Astrocyte (in vitro differentiated cells and primary cell): Measurements from ENCODE around the gene ARHGAP28. TPM values are rescaled to one million over a fixed set of nuclear protein-coding genes. Genes with fewer than 3 reads are reported as not detected.
"Not testable (repeated sequence)": the region's sequence is repeated elsewhere in the genome, so short reads cannot be mapped to it uniquely, and the experiment has no call there.

Experiments
- DNase-seq: peaks from one replicate; pipeline ENCODE4 v3.0.0-alpha.2; 2010; ENCODE audit warnings: low read depth
- FAIRE-seq: peaks from 2 replicates; lab custom pipeline; 2011; peaks lifted over from hg19 to GRCh38; lab: Jason Lieb, UNC
- H2AFZ ChIP-seq: 2 replicates; pipeline ENCODE4 v1.6.0; 2012; ENCODE audit warnings: low read depth, low read length, inconsistent platforms
- H3K27ac ChIP-seq: 2 replicates; pipeline ENCODE4 v1.5.1; 2011; ENCODE audit warnings: low read depth, low read length, inconsistent platforms
- H3K27me3 ChIP-seq: 2 replicates; pipeline ENCODE4 v1.6.0; 2011; ENCODE audit warnings: low read length, inconsistent platforms; ENCODE audit not compliant: insufficient read depth
- H3K36me3 ChIP-seq: 2 replicates; pipeline ENCODE4 v1.5.1; 2011; ENCODE audit warnings: low read length, inconsistent platforms; ENCODE audit not compliant: insufficient read depth
- H3K4me1 ChIP-seq: 2 replicates; pipeline ENCODE4 v1.5.1; 2011; ENCODE audit warnings: low read length, inconsistent platforms; ENCODE audit not compliant: insufficient read depth
- H3K4me2 ChIP-seq: 2 replicates; pipeline ENCODE4 v1.6.0; 2012; ENCODE audit warnings: low read length, inconsistent platforms
- H3K4me3 ChIP-seq: 2 replicates; pipeline ENCODE4 v1.5.1; 2011; ENCODE audit warnings: low read depth, mild to moderate bottlenecking, low read length, inconsistent platforms; ENCODE audit not compliant: insufficient read depth
- H3K79me2 ChIP-seq: 2 replicates; pipeline ENCODE4 v1.6.0; 2012; ENCODE audit warnings: mild to moderate bottlenecking, low read length, inconsistent platforms; ENCODE audit not compliant: insufficient read depth
- H3K9ac ChIP-seq: 2 replicates; pipeline ENCODE4 v1.6.0; 2012; ENCODE audit warnings: mild to moderate bottlenecking, low read length, inconsistent platforms
- H3K9me3 ChIP-seq: 2 replicates; pipeline ENCODE4 v1.5.1; 2012; ENCODE audit warnings: low read depth, mild to moderate bottlenecking, low read length, inconsistent platforms; ENCODE audit not compliant: insufficient read depth
- H4K20me1 ChIP-seq: 2 replicates; pipeline ENCODE4 v1.6.0; 2012; ENCODE audit warnings: low read length, inconsistent platforms; ENCODE audit not compliant: insufficient read depth
- H3K27ac Mint-ChIP-seq: one replicate; pipeline ENCODE4 v1.8.0; 2021; ENCODE audit warnings: mild to moderate bottlenecking, mixed read lengths; ENCODE audit not compliant: unreplicated experiment
- H3K27me3 Mint-ChIP-seq: one replicate; pipeline ENCODE4 v1.8.0; 2021; ENCODE audit warnings: low read depth, mixed read lengths; ENCODE audit not compliant: unreplicated experiment
- H3K36me3 Mint-ChIP-seq: one replicate; pipeline ENCODE4 v1.8.0; 2021; ENCODE audit warnings: low read depth, mixed read lengths; ENCODE audit not compliant: unreplicated experiment
- H3K4me1 Mint-ChIP-seq: one replicate; pipeline ENCODE4 v1.8.0; 2021; ENCODE audit warnings: low read depth, mixed read lengths; ENCODE audit not compliant: unreplicated experiment
- H3K4me3 Mint-ChIP-seq: one replicate; pipeline ENCODE4 v1.8.0; 2021; ENCODE audit warnings: mild to moderate bottlenecking, moderate library complexity, mixed read lengths; ENCODE audit not compliant: unreplicated experiment
- H3K9me3 Mint-ChIP-seq: one replicate; pipeline ENCODE4 v1.8.0; 2021; ENCODE audit warnings: mild to moderate bottlenecking, mixed read lengths; ENCODE audit not compliant: unreplicated experiment
- CTCF ChIP-seq: IDR thresholded peaks from 2 replicates; pipeline ENCODE4 v1.5.1; 2011; ENCODE audit warnings: low read depth, mild to moderate bottlenecking, inconsistent platforms, low read length, moderate library complexity; ENCODE audit not compliant: insufficient read depth
- EZH2 ChIP-seq: IDR thresholded peaks from 2 replicates; pipeline ENCODE4 v1.6.1; 2012; ENCODE audit warnings: mild to moderate bottlenecking, low read length, inconsistent platforms; ENCODE audit not compliant: insufficient read depth
- total RNA-seq: library from RNA; stranded (reverse); gene quantifications from 2 replicates; pipeline ENCODE4 v1.2.1, GENCODE V29; 2021

Gene ARHGAP28
- total RNA-seq, 1 donor from 2014 or later: 15.5 TPM

DNA sequence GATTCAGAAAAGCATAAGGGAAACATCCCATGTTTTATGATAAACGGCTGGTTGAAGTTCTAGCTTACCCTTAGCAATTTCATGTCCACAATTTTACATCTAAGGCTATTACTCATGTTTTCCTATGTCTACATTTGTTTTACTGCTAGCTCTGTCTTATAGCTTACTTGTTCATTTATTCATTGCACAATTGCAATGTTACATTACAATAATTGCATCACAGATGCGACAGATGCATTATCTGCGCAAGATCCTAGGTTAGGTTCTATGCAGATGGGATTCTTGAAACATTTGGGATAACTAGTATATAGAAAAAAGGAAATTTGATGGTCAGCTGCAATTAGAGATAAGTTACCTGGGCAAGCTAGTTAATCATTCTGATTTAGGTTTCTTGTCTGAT is 108.4 kb downstream of the ARHGAP28 start:
- peaks cover 3% of the 10 kb centered on the region for H3K36me3 Mint-ChIP-seq
- no peak overlapping the region for H3K27ac Mint-ChIP-seq
- Histone ChIP-seq H3K36me3 (no peaks in the 10 kb centered on the region), H3K9me3 (no peaks in the 10 kb centered on the region), H4K20me1 (no peaks in the 10 kb centered on the region), H2AFZ (no peak overlapping the region), H3K9ac (no peak overlapping the region), H3K27ac (no peak overlapping the region), H3K4me3 (no peak overlapping the region), H3K4me1 (no peaks in the 10 kb centered on the region), H3K4me2 (no peak overlapping the region), H3K27me3 (no peaks in the 10 kb centered on the region), H3K79me2 (no peaks in the 10 kb centered on the region)
- no peak overlapping the region for H3K4me3 Mint-ChIP-seq
- H3K4me1 Mint-ChIP-seq: peaks cover 1% of the 10 kb centered on the region
- FAIRE-seq (no peak), DNase-seq (no peak)
- no peak for TF ChIP-seq CTCF
- TF ChIP-seq EZH2: no peak
- H3K27me3 Mint-ChIP-seq: no peaks in the 10 kb centered on the region
- no peaks in the 10 kb centered on the region for H3K9me3 Mint-ChIP-seq

DNA sequence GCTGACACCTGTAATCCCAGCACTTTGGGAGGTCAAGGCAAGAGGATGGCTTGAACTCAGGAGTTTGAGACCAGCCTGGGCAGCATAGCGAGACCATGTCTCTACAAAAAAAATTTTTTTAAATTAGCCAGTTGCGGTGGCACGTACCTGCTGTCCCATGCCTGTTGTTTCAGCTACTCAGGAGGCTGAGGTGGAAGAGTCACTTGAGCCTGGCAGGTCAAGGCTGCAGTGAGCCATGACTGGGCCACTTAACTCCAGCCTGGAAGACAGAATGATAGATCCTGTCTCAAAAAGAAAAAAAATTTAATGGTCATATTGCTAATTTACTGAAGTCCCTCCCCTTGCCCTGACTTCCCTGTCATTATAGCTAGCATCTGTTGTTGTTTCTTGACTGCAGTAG is 112.6 kb downstream of the ARHGAP28 start:
- peaks cover 5% of the 10 kb centered on the region for H3K36me3 Mint-ChIP-seq
- no peak overlapping the region for H3K27ac Mint-ChIP-seq
- no peak for DNase-seq
- TF ChIP-seq CTCF: no peak
- no peak for TF ChIP-seq EZH2
- FAIRE-seq: no peak
- H3K36me3 ChIP-seq: no peaks in the 10 kb centered on the region
- H3K9ac ChIP-seq: no peak overlapping the region
- H2AFZ ChIP-seq: no peak overlapping the region
- no peak overlapping the region for H3K4me2 ChIP-seq
- no peaks in the 10 kb centered on the region for H4K20me1 ChIP-seq
- no peaks in the 10 kb centered on the region for H3K27me3 Mint-ChIP-seq
- no peaks in the 10 kb centered on the region for H3K4me1 ChIP-seq
- no peaks in the 10 kb centered on the region for H3K9me3 ChIP-seq
- H3K27me3 ChIP-seq: no peaks in the 10 kb centered on the region
- no peak overlapping the region for H3K27ac ChIP-seq
- no peak overlapping the region for H3K4me3 Mint-ChIP-seq
- no peaks in the 10 kb centered on the region for H3K79me2 ChIP-seq
- no peak overlapping the region for H3K4me3 ChIP-seq
- H3K9me3 Mint-ChIP-seq: no peaks in the 10 kb centered on the region
- H3K4me1 Mint-ChIP-seq: no peaks in the 10 kb centered on the region

DNA sequence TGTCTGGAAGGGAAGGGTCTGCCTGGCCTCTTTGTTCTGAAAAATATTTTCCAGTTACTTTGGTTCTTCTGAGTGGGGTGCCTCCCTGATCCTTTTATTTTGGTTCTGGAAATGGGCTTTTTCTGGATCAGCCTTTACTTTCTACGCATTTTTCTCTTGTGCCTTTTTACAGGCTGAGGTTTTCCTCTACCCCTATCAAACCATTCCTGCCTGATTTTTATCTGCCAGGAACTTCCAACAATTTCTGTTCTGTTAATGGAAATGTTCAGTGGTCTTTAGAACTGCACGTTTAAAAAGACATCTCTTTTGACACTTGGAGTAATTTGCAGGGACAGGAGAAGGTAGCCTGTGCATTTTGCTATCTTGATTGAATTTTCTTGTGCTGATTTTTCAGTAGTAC is 113.8 kb downstream of the ARHGAP28 start:
- no peak overlapping the region for H3K4me2 ChIP-seq
- no peak overlapping the region for H3K27ac ChIP-seq
- H3K36me3 ChIP-seq: no peaks in the 10 kb centered on the region
- H3K27me3 Mint-ChIP-seq: no peaks in the 10 kb centered on the region
- no peaks in the 10 kb centered on the region for H3K27me3 ChIP-seq
- H3K9ac ChIP-seq: no peak overlapping the region
- H3K9me3 ChIP-seq: no peaks in the 10 kb centered on the region
- H3K79me2 ChIP-seq: no peaks in the 10 kb centered on the region
- H3K4me3 Mint-ChIP-seq: no peak overlapping the region
- no peaks in the 10 kb centered on the region for H3K4me1 ChIP-seq
- H3K36me3 Mint-ChIP-seq: peaks cover 5% of the 10 kb centered on the region
- no peak overlapping the region for H2AFZ ChIP-seq
- no peak overlapping the region for H3K27ac Mint-ChIP-seq
- H4K20me1 ChIP-seq: no peaks in the 10 kb centered on the region
- H3K4me3 ChIP-seq: no peak overlapping the region
- FAIRE-seq (no peak), DNase-seq (no peak)
- TF ChIP-seq CTCF: no peak
- TF ChIP-seq EZH2: no peak
- no peaks in the 10 kb centered on the region for H3K9me3 Mint-ChIP-seq
- H3K4me1 Mint-ChIP-seq: no peaks in the 10 kb centered on the region

GRCh38 chr18:6845521-6845920 is 116.0 kb downstream of the ARHGAP28 start:
- not testable (repeated sequence) for H3K27ac Mint-ChIP-seq, FAIRE-seq, H3K4me3 ChIP-seq, H3K4me2 ChIP-seq, H3K27ac ChIP-seq, H3K9me3 ChIP-seq, H4K20me1 ChIP-seq, H3K36me3 Mint-ChIP-seq, H3K27me3 Mint-ChIP-seq, H2AFZ ChIP-seq, H3K79me2 ChIP-seq, H3K4me1 ChIP-seq, H3K36me3 ChIP-seq, H3K4me1 Mint-ChIP-seq, H3K27me3 ChIP-seq, DNase-seq, H3K9me3 Mint-ChIP-seq, H3K4me3 Mint-ChIP-seq, H3K9ac ChIP-seq
